A673 (cell line): Measurements from ENCODE around the gene TLR1. TPM values are rescaled to one million over a fixed set of nuclear protein-coding genes. Genes with fewer than 3 reads are reported as not detected.
"Not testable (repeated sequence)": the region's sequence is repeated elsewhere in the genome, so short reads cannot be mapped to it uniquely, and the experiment has no call there.

ENCODE experiments used
- BruUV-seq: library from RNA; stranded (reverse); fragments of 400-500 nt; replicated peaks from 2 replicates; lab custom pipeline; 2021; lab: Mats Ljungman, UMichigan
- CTCF ChIA-PET: fragments of 300-600 bp; sonication (Branson Sonifier 250); formaldehyde crosslinking; loops from one replicate; lab custom pipeline; 2022; ENCODE audit warnings: antibody characterized with exemption; lab: Charles Lee
- POLR2A ChIA-PET: fragments of 300-600 bp; sonication (Branson Sonifier 250); formaldehyde crosslinking; loops from one replicate; lab custom pipeline; 2022; ENCODE audit warnings: antibody characterized with exemption; ENCODE audit not compliant: low non-redundant PET; lab: Charles Lee
- DNase-seq: peaks from one replicate; pipeline ENCODE4 v3.0.0-alpha.2; 2015; ENCODE audit warnings: low spot score
- H3K27ac ChIP-seq: fragments of 200-600 bp; sonication (generic); 2 replicates; pipeline ENCODE4 v1.5.1; 2016; ENCODE audit warnings: mixed run types, low read depth, mild to moderate bottlenecking, mixed read lengths, antibody characterized with exemption, low read length; ENCODE audit not compliant: poor library complexity, severe bottlenecking
- H3K27me3 ChIP-seq: fragments of 200-600 bp; sonication (generic); replicated peaks from 2 replicates; pipeline ENCODE4 v1.6.1; 2017; ENCODE audit warnings: mixed run types, low read depth, mild to moderate bottlenecking, mixed read lengths, antibody characterized with exemption, low read length; ENCODE audit not compliant: insufficient read depth, poor library complexity
- H3K36me3 ChIP-seq: fragments of 200-600 bp; sonication (generic); 2 replicates; pipeline ENCODE4 v1.6.1; 2016; ENCODE audit warnings: mixed run types, mild to moderate bottlenecking, mixed read lengths, antibody characterized with exemption, low read length; ENCODE audit not compliant: insufficient read depth, poor library complexity, severe bottlenecking
- H3K4me1 ChIP-seq: fragments of 200-600 bp; sonication (generic); 2 replicates; pipeline ENCODE4 v1.6.1; 2017; ENCODE audit warnings: mixed run types, mild to moderate bottlenecking, mixed read lengths, antibody characterized with exemption, low read length; ENCODE audit not compliant: insufficient read depth, poor library complexity, severe bottlenecking
- H3K4me3 ChIP-seq: fragments of 200-600 bp; sonication (generic); 2 replicates; pipeline ENCODE4 v1.5.1; 2016; ENCODE audit warnings: low read depth, mixed run types, mild to moderate bottlenecking, mixed read lengths, low read length; ENCODE audit not compliant: poor library complexity, severe bottlenecking
- H3K9me3 ChIP-seq: fragments of 200-600 bp; sonication (generic); 2 replicates; pipeline ENCODE4 v1.6.1; 2016; ENCODE audit warnings: mixed run types, low read depth, mild to moderate bottlenecking, mixed read lengths, antibody characterized with exemption, low read length; ENCODE audit not compliant: poor library complexity, severe bottlenecking
- EZH2 ChIP-seq: fragments of 200-600 bp; sonication (generic); IDR thresholded peaks from 2 replicates; pipeline ENCODE4 v1.6.1; 2017; ENCODE audit warnings: borderline replicate concordance, low read depth, mild to moderate bottlenecking, mixed read lengths, antibody characterized with exemption, low read length; ENCODE audit not compliant: poor library complexity, severe bottlenecking
- intact Hi-C: fragments of 100-400 bp; cut with micrococcal nuclease; formaldehyde crosslinking; loops from one replicate; pipeline ENCODE4 v1.10.0; 2022; ENCODE audit not compliant: unreplicated experiment
- total RNA-seq: library from RNA; stranded (reverse); gene quantifications from 2 replicates; pipeline ENCODE4 v1.2.3, GENCODE V29; 2021
- TF ChIP-seq, protein P1 (sequence below): fragments of 300-800, 200-600 bp; sonication (generic); conservative IDR thresholded peaks from 2 replicates; pipeline ENCODE4 v1.5.1; 2017; ENCODE audit warnings: low read depth, mild to moderate bottlenecking, antibody characterized with exemption, low read length, moderate library complexity, mixed read lengths

TLR1 gene
- total RNA-seq, 1 experiment from 2014 or later, result 0.37 TPM

DNA sequence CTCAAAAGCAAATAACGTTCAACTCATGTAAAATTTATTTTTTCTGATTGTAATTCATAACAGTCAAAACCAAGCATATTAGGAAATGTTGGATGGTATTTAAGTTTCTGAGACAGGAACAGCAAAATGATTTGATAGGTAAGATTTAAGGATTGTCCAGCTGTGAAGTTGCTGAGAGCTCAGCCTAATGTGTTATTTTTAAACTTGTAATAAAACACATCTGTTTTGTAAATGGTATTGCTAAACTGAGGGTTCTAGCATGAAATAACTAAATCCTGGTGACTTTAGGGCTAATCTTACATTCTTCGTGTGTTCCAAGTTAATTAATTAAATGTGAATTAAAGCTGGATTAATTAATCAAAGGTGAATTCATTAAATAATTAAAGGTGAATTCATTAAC is 35.1 kb downstream of the TLR1 start:
- H3K36me3 ChIP-seq, result no peaks in the 10 kb centered on the region
- H3K27me3 ChIP-seq, result no peaks in the 10 kb centered on the region
- H3K9me3 ChIP-seq, result no peaks in the 10 kb centered on the region
- no peak for TF ChIP-seq EZH2
- TF ChIP-seq, protein P1, sequence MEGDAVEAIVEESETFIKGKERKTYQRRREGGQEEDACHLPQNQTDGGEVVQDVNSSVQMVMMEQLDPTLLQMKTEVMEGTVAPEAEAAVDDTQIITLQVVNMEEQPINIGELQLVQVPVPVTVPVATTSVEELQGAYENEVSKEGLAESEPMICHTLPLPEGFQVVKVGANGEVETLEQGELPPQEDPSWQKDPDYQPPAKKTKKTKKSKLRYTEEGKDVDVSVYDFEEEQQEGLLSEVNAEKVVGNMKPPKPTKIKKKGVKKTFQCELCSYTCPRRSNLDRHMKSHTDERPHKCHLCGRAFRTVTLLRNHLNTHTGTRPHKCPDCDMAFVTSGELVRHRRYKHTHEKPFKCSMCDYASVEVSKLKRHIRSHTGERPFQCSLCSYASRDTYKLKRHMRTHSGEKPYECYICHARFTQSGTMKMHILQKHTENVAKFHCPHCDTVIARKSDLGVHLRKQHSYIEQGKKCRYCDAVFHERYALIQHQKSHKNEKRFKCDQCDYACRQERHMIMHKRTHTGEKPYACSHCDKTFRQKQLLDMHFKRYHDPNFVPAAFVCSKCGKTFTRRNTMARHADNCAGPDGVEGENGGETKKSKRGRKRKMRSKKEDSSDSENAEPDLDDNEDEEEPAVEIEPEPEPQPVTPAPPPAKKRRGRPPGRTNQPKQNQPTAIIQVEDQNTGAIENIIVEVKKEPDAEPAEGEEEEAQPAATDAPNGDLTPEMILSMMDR, result no peak
- no peak overlapping the region for H3K4me3 ChIP-seq
- intact Hi-C loops, result no loop called here
- no peak for DNase-seq
- no TSS peak for BruUV-seq
- ChIA-PET POLR2A (no interaction called here), CTCF (no interaction called here)
- H3K27ac ChIP-seq, result no peak overlapping the region
- H3K4me1 ChIP-seq, result no peaks in the 10 kb centered on the region

DNA sequence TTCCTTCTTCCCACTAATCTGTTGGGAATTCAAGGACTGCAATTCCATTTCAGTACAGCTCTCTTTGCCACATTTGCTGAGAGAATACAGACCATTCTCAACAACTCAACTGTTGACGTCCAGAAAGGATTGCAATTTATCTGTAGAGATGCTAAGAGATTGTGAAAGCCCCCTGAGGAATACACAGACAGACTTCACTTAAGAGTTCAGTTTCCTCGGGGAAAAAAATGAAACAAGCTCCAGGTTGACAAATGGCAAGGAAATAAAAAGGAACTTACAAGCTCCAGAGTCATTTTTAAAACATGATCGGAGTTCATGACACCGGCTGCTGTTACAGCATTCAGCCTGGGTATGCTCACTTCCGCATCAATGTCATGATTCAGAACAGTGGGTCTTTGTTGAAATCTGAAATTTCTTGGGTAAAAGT is 35.6 kb downstream of the TLR1 start:
- no peak for TF ChIP-seq EZH2
- TF ChIP-seq, protein P1, result no peak
- Histone ChIP-seq H3K27me3 (no peaks in the 10 kb centered on the region), H3K9me3 (no peaks in the 10 kb centered on the region), H3K27ac (no peak overlapping the region), H3K4me3 (no peak overlapping the region), H3K4me1 (no peaks in the 10 kb centered on the region), H3K36me3 (no peaks in the 10 kb centered on the region)
- no peak for DNase-seq
- ChIA-PET POLR2A (no interaction called here), CTCF (no interaction called here)
- no TSS peak for BruUV-seq
- intact Hi-C loops, result no loop called here

DNA sequence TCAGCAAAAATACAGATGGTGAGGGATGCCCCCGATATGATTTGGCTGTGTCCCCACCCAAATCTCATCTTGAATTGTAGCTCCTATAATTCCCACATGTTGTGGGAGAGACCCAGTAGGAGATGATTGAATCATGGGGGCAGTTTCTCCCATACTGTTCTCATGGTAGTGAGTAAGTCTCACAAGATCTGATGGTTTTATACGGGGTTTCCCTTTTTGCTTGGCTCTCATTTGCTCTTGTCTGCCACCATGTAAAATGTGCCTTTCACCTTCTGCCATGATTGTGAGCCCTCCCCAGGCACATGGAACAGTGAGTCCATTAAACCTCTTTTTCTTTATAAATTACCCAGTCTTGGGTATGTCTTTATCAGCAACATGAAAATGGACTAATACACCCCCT is 37.7 kb downstream of the TLR1 start:
- H3K4me3 ChIP-seq, H3K9me3 ChIP-seq, POLR2A ChIA-PET, BruUV-seq, H3K4me1 ChIP-seq, DNase-seq, CTCF ChIA-PET, H3K27me3 ChIP-seq, intact Hi-C loops, H3K36me3 ChIP-seq, H3K27ac ChIP-seq: not testable (repeated sequence)

DNA sequence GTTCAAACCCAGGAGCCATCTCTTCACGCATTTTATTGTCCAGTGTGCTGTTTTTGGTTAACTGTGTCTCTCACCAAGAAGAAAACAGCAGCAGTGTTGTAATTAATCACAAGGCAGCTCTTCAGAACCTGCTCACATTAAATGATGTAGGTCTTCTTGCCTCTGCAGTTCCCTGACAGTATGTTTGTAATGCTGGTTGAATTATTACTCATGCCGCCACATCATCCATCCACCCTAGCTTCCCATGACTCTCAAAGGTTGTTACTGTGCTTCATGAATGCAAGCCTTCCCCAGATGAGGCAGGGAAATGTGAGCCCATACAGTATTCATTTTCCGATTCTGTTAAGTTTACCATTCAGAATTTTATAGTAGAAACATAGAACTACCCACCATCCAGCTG is 39.2 kb downstream of the TLR1 start:
- intact Hi-C loops, result no loop called here
- no peak overlapping the region for H3K27ac ChIP-seq
- H3K4me3 ChIP-seq, result no peak overlapping the region
- no peak for DNase-seq
- H3K9me3 ChIP-seq, result no peaks in the 10 kb centered on the region
- BruUV-seq, result no TSS peak
- no peaks in the 10 kb centered on the region for H3K36me3 ChIP-seq
- POLR2A ChIA-PET, result no interaction called here
- CTCF ChIA-PET, result no interaction called here
- no peaks in the 10 kb centered on the region for H3K4me1 ChIP-seq
- TF ChIP-seq, protein P1, result no peak
- no peak for TF ChIP-seq EZH2
- H3K27me3 ChIP-seq, result no peaks in the 10 kb centered on the region
